Medulla oblongata (tissue), 1 donor: ENCODE data around the gene ZNF536.
"Not testable (repeated sequence)": the region's sequence is repeated elsewhere in the genome, so short reads cannot be mapped to it uniquely, and the experiment has no call there.

Experiments
- DNase-seq: peaks from one replicate; pipeline ENCODE4 v3.0.0-alpha.2; 2015; ENCODE audit errors: extremely low spot score

Gene ZNF536

DNA sequence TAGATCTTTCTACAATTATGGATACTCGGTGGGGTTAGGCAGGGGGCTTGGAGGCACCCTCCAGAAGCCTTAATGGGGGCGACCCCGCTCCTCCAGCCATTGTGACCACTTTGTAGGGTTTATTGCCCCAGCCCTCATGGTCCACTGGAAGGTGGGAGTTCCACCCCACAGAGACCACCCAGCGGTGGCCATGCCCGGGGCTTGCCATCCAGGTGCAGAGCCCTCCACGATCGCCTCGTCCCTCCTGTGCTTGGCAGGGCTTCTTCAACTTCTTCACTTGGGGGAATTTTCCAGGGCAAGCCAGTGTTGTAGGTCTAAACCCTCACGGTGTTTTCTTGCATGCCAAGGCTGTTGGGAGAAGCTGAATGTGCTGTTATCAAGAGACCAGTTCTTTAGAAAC lies 16.1 kb downstream of the ZNF536 start:
- DNase-seq, result no peak

GRCh38 chr19:30388819-30389218 lies 16.6 kb downstream of the ZNF536 start:
- no peak for DNase-seq

GRCh38 chr19:30390356-30390988 lies 18.3 kb downstream of the ZNF536 start:
- DNase-seq, result no peak

- DNase-seq, result no peak
Measured at GRCh38 chr19:30391052-30391451, 18.9 kb downstream of the ZNF536 start.

- no peak for DNase-seq
Measured at GRCh38 chr19:30391554-30392551, 19.7 kb downstream of the ZNF536 start.

DNA sequence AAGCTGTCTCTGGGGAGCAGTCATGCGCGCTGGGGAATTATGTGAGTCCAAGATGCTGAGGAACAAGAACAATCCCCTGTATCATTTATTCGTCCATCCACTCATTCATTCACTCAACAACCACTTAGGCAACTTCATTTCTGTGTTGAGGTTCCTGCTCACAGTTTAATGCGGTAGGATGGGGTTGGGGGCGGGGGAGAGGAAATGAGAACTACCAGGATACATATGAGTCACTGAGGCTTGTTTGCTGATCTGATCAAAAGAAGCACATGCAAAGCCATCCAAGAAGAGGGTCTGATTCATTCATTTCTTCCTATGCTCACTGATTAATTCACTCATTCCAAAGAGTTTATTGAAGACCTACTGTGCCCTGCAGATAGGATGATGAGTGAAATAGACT lies 20.9 kb downstream of the ZNF536 start:
- no peak for DNase-seq

DNA sequence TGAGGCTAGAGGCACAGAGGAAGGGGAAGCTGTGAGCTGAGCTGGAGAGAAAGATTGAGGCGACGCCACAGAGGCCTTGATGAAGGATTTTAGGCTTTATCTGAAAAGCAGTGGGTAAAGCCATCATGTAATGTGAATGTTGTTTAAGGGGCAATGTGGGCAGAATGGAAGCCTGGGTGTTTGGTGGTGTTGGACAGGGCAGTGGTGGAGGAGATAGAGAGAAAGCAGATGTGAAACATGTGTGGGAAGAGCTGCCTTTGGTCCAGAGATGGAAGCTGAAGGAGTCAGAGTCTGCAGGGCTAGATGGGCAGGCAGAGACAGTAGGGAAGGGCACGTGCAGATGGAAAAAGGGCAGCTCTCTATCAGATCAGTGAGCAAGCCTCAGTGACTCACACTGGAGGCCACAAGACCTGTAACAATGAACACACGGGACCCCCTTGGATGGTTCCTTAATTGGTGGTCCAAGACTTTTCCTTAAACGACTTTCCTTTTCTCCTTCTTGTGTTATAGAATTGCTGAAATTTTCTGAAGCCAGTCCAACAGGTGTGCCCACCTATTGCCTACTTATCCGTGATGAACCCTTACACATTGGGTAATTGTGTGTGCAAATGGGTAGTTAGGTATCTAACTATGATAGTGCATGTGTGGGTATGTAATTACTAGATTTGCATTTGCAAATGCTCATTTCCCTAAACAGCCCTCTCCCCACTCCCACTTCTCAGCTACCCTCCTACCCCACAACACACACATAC lies 21.7 kb downstream of the ZNF536 start:
- DNase-seq, result no peak

GRCh38 chr19:30394481-30395151 lies 22.4 kb downstream of the ZNF536 start:
- DNase-seq, result no peak

DNA sequence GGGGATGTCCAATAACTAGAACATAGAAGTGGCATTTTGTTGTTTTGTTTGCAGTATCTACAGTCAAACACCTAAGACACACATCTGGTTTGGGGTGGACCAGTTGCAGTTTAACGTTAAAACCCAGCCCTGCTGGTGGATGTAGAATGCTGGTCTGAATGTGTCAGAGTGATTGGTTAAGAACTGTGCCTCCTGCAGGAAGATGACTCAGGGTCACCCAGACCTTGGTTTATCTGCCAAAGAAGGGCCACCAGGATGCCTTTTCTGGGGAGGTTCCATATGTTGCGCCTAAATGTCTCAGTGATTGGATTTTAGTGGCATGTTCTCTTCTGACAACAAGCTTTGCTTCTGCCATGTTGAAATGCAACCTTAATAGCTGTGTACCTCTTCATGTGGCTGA lies 23.1 kb downstream of the ZNF536 start:
- no peak for DNase-seq

- not testable (repeated sequence) for DNase-seq
Measured at GRCh38 chr19:30398539-30398938, 26.4 kb downstream of the ZNF536 start.

- DNase-seq, result no peak
Measured at GRCh38 chr19:30401956-30402355, 29.8 kb downstream of the ZNF536 start.

GRCh38 chr19:30402436-30403202 lies 30.4 kb downstream of the ZNF536 start:
- DNase-seq, result peak; percentile 39

DNA sequence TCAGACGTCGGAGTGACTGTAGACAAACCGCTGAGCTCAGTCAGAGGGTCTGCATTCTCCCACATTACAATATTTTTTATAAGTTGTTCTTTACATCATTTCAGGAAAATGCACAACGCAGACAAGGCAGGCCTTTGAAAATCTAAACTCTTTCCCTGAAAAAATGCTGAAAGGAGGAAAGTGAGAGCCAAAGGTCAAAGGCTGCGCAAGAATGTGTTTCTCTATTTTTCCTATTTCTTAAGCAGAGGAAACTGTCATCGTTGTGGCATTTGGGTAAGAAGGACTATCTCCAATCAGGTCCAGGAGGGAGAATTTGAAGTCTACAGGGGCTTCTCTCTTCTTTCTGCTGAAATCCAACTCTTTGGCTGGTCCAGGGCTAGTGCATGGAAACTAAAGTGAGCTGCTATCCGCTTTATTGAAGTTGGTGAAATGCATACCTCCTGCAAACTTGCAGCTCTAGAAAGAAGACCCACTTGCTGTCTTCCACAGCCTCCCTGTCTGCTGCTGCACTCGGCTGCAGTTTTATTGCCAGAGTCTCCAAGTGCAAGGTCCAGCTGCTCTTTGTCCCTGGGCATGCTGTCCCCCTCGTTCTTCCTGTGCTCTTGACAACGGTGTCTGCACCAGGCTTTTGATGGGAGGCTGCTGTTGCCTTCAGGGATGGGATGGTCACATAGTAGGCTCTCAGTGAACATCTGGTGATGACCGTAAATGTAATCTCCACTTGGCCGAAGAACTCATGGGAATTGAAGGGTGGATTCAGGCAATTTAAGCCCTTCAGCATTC lies 31.2 kb downstream of the ZNF536 start:
- no peak for DNase-seq

GRCh38 chr19:30406220-30407067 lies 34.3 kb downstream of the ZNF536 start:
- peak; percentile 82 for DNase-seq

DNA sequence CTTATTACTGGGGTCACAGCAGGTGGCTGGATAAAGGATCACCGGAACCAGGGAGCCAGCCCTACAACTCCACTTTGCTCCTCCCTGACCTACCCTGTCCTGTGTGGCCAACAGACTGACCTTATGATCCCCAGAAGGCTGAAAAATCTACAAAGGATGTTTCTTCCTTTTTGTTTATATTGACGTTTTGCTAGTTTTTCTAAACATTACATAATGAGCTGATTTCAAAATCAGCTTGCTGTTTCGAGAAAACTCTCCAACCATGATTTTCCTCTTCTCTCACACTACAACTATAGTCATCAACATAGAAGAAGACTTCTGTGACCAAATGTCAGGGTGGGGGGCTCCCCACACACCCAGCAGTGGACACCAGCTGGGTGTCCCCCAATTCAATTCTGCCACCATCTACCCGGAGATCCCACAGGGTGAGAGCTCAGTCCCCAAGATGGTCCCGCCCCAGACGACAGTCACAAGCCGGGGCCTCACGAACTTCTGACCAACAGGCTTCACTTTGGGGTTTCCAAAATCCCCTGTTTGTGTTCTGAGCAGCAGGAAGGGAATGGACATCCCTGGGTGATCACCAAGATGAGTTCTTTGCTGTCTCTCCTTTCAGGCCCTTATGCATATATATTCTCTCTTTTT lies 35.0 kb downstream of the ZNF536 start:
- DNase-seq, result no peak

DNA sequence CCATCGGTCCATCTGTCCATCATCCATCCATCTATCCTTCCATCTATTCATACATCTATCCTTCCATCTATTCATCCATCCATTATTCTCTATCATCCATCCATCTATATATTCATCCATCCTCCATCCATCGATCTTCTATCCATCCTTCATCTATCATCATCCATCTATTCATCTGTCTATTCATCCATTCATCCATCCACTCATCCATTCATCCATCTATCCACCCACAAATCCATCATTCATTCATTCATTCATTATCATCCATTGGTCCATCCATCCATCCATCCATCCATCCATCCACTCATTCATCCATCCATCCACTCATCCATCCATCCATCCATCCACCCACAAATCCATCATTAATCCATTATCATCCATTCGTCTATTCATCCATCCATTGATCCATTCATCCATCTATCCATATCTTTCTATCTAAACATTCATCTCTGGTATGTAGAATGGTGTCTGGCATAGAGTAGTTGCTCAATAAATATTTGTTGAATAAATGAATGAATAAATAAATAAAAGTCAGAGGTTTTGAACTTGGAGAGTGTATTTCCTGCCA lies 36.6 kb downstream of the ZNF536 start:
- DNase-seq, result no peak

- no peak for DNase-seq
Measured at GRCh38 chr19:30411714-30412113, 39.5 kb downstream of the ZNF536 start.

- no peak for DNase-seq
Measured at GRCh38 chr19:30416375-30416774, 44.2 kb downstream of the ZNF536 start.
